Endothelial cell of umbilical vein (primary cell): ENCODE results near the gene MITF. TPM values are rescaled to one million over a fixed set of nuclear protein-coding genes. Genes with fewer than 3 reads are reported as not detected.

Experiments used
- BruUV-seq: library from RNA; stranded (reverse); fragments of 400-500 nt; replicated peaks from 2 replicates; lab custom pipeline; 2021; lab: Mats Ljungman, UMichigan
- CTCF ChIA-PET: fragments of 300-600, 350-600 bp; sonication (Branson Sonifier 250); formaldehyde crosslinking; loops from one replicate; lab custom pipeline; 2021; ENCODE audit warnings: antibody characterized with exemption, inconsistent platforms; lab: Charles Lee
- POLR2A ChIA-PET: fragments of 300-600, 350-600 bp; sonication (Branson Sonifier 250); formaldehyde crosslinking; loops from one replicate; lab custom pipeline; 2021; ENCODE audit warnings: antibody characterized with exemption, inconsistent platforms; lab: Charles Lee
- DNase-seq: peaks from one replicate; pipeline ENCODE4 v3.0.0-alpha.2; 2011; ENCODE audit warnings: low read depth, low spot score
- FAIRE-seq: peaks from 2 replicates; lab custom pipeline; 2011; peaks lifted over from hg19 to GRCh38; lab: Jason Lieb, UNC
- H2AFZ ChIP-seq: 2 replicates; pipeline ENCODE4 v1.6.0; 2012; ENCODE audit warnings: low read depth, low read length, control low read depth, inconsistent platforms
- H3K27ac ChIP-seq: 2 replicates; pipeline ENCODE4 v1.5.1; 2011; ENCODE audit warnings: low read depth, mild to moderate bottlenecking, control low read depth, low read length, moderate library complexity; ENCODE audit not compliant: insufficient read depth
- H3K27me3 ChIP-seq, 2 experiments: 2 replicates each; pipeline versions ENCODE4 v1.6.0 to v1.6.1; 2011; ENCODE audit warnings: low read length in 2 of 2, mixed read lengths in 1 of 2; ENCODE audit not compliant: control insufficient read depth in 2 of 2, insufficient read depth in 2 of 2
- H3K36me3 ChIP-seq, 2 experiments: 2 replicates in 1 of 2; 3 replicates in 1 of 2; pipeline ENCODE4 v1.5.1; 2011; ENCODE audit warnings: low read length in 2 of 2, mild to moderate bottlenecking in 1 of 2, moderate library complexity in 1 of 2; ENCODE audit not compliant: control insufficient read depth in 2 of 2, insufficient read depth in 2 of 2; ENCODE audit errors: extremely low read depth in 1 of 2
- H3K4me1 ChIP-seq: 3 replicates; pipeline ENCODE4 v1.5.1; 2011; ENCODE audit warnings: mild to moderate bottlenecking, low read length; ENCODE audit not compliant: control insufficient read depth, insufficient read depth; ENCODE audit errors: extremely low read depth
- H3K4me2 ChIP-seq: 2 replicates; pipeline ENCODE4 v1.6.1; 2011; ENCODE audit warnings: low read length, control low read depth, mixed read lengths; ENCODE audit not compliant: insufficient read depth
- H3K4me3 ChIP-seq, 3 experiments: fragments of 200-600 bp in 1 of 3; sonication (generic), shearing (Covaris generic) in 1 of 3; replicated peaks in 1 of 3; 2 replicates each; pipeline ENCODE4 v1.5.1; 2011 to 2016; ENCODE audit warnings: control low read depth in 3 of 3, low read length in 3 of 3, mild to moderate bottlenecking in 2 of 3, inconsistent platforms in 1 of 3, low read depth in 1 of 3, moderate library complexity in 1 of 3; ENCODE audit not compliant: insufficient read depth in 1 of 3
- H3K79me2 ChIP-seq: 2 replicates; pipeline ENCODE4 v1.6.0; 2012; ENCODE audit warnings: low read length, inconsistent platforms; ENCODE audit not compliant: control insufficient read depth, insufficient read depth
- H3K9ac ChIP-seq: replicated peaks from 2 replicates; pipeline ENCODE3; 2011; ENCODE audit warnings: low read length, control low read depth; ENCODE audit not compliant: insufficient read depth; ENCODE audit errors: extremely low read depth
- H3K9me1 ChIP-seq: replicated peaks from 3 replicates; pipeline ENCODE4 v1.6.0; 2011; ENCODE audit warnings: mild to moderate bottlenecking, low read length; ENCODE audit not compliant: control insufficient read depth, insufficient read depth; ENCODE audit errors: extremely low read depth
- H3K9me3 ChIP-seq: replicated peaks from 2 replicates; pipeline ENCODE4 v1.5.1; 2012; ENCODE audit warnings: low read length, inconsistent platforms; ENCODE audit not compliant: control insufficient read depth, insufficient read depth
- H4K20me1 ChIP-seq: replicated peaks from 2 replicates; pipeline ENCODE3; 2011; ENCODE audit warnings: mild to moderate bottlenecking, low read length; ENCODE audit not compliant: control insufficient read depth, insufficient read depth; ENCODE audit errors: extremely low read depth
- EZH2 ChIP-seq: IDR thresholded peaks from 2 replicates; pipeline ENCODE4 v1.6.1; 2012; ENCODE audit warnings: borderline replicate concordance, low read depth, mild to moderate bottlenecking, moderate library complexity, low read length, inconsistent platforms; ENCODE audit not compliant: severe bottlenecking
- FOS ChIP-seq: IDR thresholded peaks from 2 replicates; pipeline ENCODE4 v1.6.1; 2011; ENCODE audit warnings: mild to moderate bottlenecking, low read length, moderate library complexity, borderline replicate concordance; ENCODE audit not compliant: insufficient read depth
- GATA2 ChIP-seq: IDR thresholded peaks from 2 replicates; pipeline ENCODE4 v1.7.0; 2011; ENCODE audit warnings: low read depth, mild to moderate bottlenecking, moderate library complexity, mixed read lengths, low read length; ENCODE audit not compliant: insufficient read length, insufficient read depth
- JUN ChIP-seq: IDR thresholded peaks from 2 replicates; pipeline ENCODE4 v1.6.1; 2011; ENCODE audit warnings: borderline replicate concordance, low read depth; ENCODE audit not compliant: insufficient read length, insufficient read depth
- POLR2A ChIP-seq: IDR thresholded peaks from 2 replicates; pipeline ENCODE4 v1.6.1; 2012; ENCODE audit warnings: low read depth, mild to moderate bottlenecking, control low read depth, low read length
- dilution Hi-C: fragments of 300-500 bp; cut with MboI; formaldehyde crosslinking; loops from one replicate; pipeline ENCODE4 v1.15.0; 2019; ENCODE audit warnings: low sequenced_read_pairs; ENCODE audit not compliant: extremely low pct_ligation_motif_present
- intact Hi-C: fragments of 100-400 bp; cut with micrococcal nuclease; formaldehyde crosslinking; loops from one replicate; pipeline ENCODE4 v1.10.0; 2022
- polyA plus RNA-seq, 4 experiments: library from polyadenylated mRNA; depleted of rRNA in 3 of 4; stranded (reverse) in 3 of 4; unstranded in 1 of 4; fragments of >200 nt; gene quantifications; 2 replicates each; pipeline versions ENCODE4 v1.2.1 to v1.2.3, GENCODE V29; 2011 to 2012; ENCODE audit warnings: missing spikeins in 1 of 4
- total RNA-seq: library from RNA; stranded (reverse); gene quantifications from 2 replicates; pipeline ENCODE4 v1.2.3, GENCODE V29; 2021

MITF gene
- total and polyA plus RNA-seq, 2 donors (not counting 3 experiments of a cell fraction or from before 2014, with no cell fraction given): 1.6 to 2.5 TPM

GRCh38 chr3:69761896-69762767, 22.9 kb downstream of the MITF start:
- Histone ChIP-seq H2AFZ (no peak overlapping the region), H3K4me2 (no peak overlapping the region), H3K79me2 (no peaks in the 10 kb centered on the region), H3K9ac (no peak overlapping the region), H3K4me1 (peaks cover 25% of the 10 kb centered on the region), H3K9me3 (no peaks in the 10 kb centered on the region), H3K36me3 (no peaks in the 10 kb centered on the region), H3K27me3 (no peaks in the 10 kb centered on the region), H3K9me1 (no peaks in the 10 kb centered on the region), H3K27ac (no peak overlapping the region), H4K20me1 (no peaks in the 10 kb centered on the region), H3K4me3 (no peak overlapping the region)
- DNase-seq: no peak
- no TSS peak for BruUV-seq
- dilution Hi-C loops: no loop called here
- peak; percentile 41 for TF ChIP-seq GATA2
- no peak for TF ChIP-seq FOS
- TF ChIP-seq POLR2A: no peak
- TF ChIP-seq EZH2: no peak
- no peak for FAIRE-seq
- CTCF ChIA-PET: interaction anchor here (1.6 kb wide), 1 partner anchor 71 kb away, joined by 4 read pairs; no protein-coding TSS in a partner anchor
- POLR2A ChIA-PET: no interaction called here
- intact Hi-C loops: no loop called here

GRCh38 chr3:69762768-69763229, 23.5 kb downstream of the MITF start:
- Histone ChIP-seq H3K9ac (no peak overlapping the region), H3K4me2 (no peak overlapping the region), H3K79me2 (no peaks in the 10 kb centered on the region), H4K20me1 (no peaks in the 10 kb centered on the region), H3K9me1 (no peaks in the 10 kb centered on the region), H3K27me3 (no peaks in the 10 kb centered on the region), H3K9me3 (no peaks in the 10 kb centered on the region), H3K4me1 (peaks cover 25% of the 10 kb centered on the region), H3K4me3 (no peak overlapping the region), H3K36me3 (no peaks in the 10 kb centered on the region), H2AFZ (no peak overlapping the region), H3K27ac (no peak overlapping the region)
- ChIA-PET CTCF (interaction anchor here (0.9 to 1.9 kb wide), 4 partner anchors 23 to 93 kb away, joined by 4 to 12 read pairs (median 8); partner anchors contain the start of gene MITF), POLR2A (no interaction called here)
- FAIRE-seq (no peak), DNase-seq (no peak)
- no peak for TF ChIP-seq JUN
- no peak for TF ChIP-seq GATA2
- dilution Hi-C loops (no loop called here), intact Hi-C loops (no loop called here)
- no TSS peak for BruUV-seq
